Adrenal gland (tissue), 5 donors: Measurements from ENCODE around the gene ANKFN1.

Experiments
- POLR2A ChIP-seq, 2 donors: fragments of 450-650 bp; IDR thresholded peaks; one replicate each; pipeline ENCODE4 v1.6.1; 2017; ENCODE audit warnings: antibody characterized with exemption in 2 of 2, mild to moderate bottlenecking in 2 of 2, moderate library complexity in 1 of 2
- TF ChIP-seq, protein P1 (sequence below), 6 experiments: fragments of 450-650 bp in 4 of 6; fragments of 200-600 bp in 2 of 6; sonication (generic) in 1 of 6; IDR thresholded peaks; 1 replicate in 5 of 6; 2 replicates in 1 of 6; pipeline versions ENCODE4 v1.5.1 to v1.8.0; 2016 to 2021; ENCODE audit warnings: antibody characterized with exemption in 6 of 6, mild to moderate bottlenecking in 2 of 6, moderate library complexity in 1 of 6
- donor health status: DM: no; HTN: no; CAD: no.

DNA sequence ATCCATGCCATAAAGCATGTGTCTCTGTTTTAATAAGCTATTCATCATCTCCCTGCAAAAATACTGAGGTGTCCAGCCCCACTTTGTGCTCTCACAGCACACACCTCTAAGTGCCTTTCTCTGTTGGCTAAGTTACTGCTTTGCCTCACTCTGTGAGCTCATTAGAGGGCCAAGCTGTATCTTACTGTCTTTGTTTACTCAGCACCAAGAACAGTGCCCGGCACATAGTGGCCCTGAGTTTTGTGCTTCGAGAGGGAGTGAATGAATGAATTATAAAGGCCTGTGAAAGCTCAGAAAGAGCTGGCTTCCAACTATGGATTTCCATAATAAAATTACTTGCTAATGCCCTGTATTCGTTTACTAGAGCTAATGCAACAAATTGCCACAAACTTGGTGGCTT, 390.0 kb downstream of the ANKFN1 start:
- TF ChIP-seq, protein P1, sequence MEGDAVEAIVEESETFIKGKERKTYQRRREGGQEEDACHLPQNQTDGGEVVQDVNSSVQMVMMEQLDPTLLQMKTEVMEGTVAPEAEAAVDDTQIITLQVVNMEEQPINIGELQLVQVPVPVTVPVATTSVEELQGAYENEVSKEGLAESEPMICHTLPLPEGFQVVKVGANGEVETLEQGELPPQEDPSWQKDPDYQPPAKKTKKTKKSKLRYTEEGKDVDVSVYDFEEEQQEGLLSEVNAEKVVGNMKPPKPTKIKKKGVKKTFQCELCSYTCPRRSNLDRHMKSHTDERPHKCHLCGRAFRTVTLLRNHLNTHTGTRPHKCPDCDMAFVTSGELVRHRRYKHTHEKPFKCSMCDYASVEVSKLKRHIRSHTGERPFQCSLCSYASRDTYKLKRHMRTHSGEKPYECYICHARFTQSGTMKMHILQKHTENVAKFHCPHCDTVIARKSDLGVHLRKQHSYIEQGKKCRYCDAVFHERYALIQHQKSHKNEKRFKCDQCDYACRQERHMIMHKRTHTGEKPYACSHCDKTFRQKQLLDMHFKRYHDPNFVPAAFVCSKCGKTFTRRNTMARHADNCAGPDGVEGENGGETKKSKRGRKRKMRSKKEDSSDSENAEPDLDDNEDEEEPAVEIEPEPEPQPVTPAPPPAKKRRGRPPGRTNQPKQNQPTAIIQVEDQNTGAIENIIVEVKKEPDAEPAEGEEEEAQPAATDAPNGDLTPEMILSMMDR (IDR thresholded peaks at IDR 0.05) = no peak
- no peak for TF ChIP-seq POLR2A (IDR thresholded peaks at IDR 0.05)
